ENCODE results near the gene BRDT. TPM values are rescaled to one million over a fixed set of nuclear protein-coding genes. Genes with fewer than 3 reads are reported as not detected.

Gene BRDT
- total and polyA plus RNA-seq, 12 donors: 0.06 TPM; not detected in 11

- intact Hi-C loops (cut with DNase I): loop anchor here in 2 of 10 donors (5.0 to 10.0 kb wide), 2 partner anchors 117 to 639 kb away; no protein-coding TSS in a partner anchor
- no peaks in the 10 kb centered on the region for H3K36me3 ChIP-seq
- no peaks in the 10 kb centered on the region for H3K9me3 ChIP-seq
- H3K27ac ChIP-seq: peak overlapping the region in 1 of 10 donors; percentile 45
- H3K27me3 ChIP-seq: no peaks in the 10 kb centered on the region
- peaks cover 0 to 8% (median 2%) of the 10 kb centered on the region in 9 donors for H3K4me1 ChIP-seq
- H3K4me3 ChIP-seq: no peak overlapping the region
- WGBS, 2 donors: 66 to 76% methylated on average over 2 of the region's 2 CpGs
- peak in 1 of 8 donors; percentile 16 for ATAC-seq
- TF ChIP-seq CTCF (IDR thresholded peaks at IDR 0.05): no peak
- DNase-seq: no peak
Observed at GRCh38 chr1:91924146-91924545, 25.1 kb upstream of the BRDT start.

GRCh38 chr1:91925644-91926435 is 23.4 kb upstream of the BRDT start:
- TF ChIP-seq CTCF (IDR thresholded peaks at IDR 0.05): no peak
- H3K27ac ChIP-seq: no peak overlapping the region
- no peak for ATAC-seq
- 89 to 92% methylated on average over 4 of the region's 4 CpGs for WGBS, 2 donors
- H3K4me1 ChIP-seq: peaks cover 0 to 10% (median 3%) of the 10 kb centered on the region in 9 donors
- intact Hi-C loops (cut with DNase I): loop anchor here (2.0 to 10.0 kb wide), 4 partner anchors 413 to 644 kb away; no protein-coding TSS in a partner anchor
- H3K9me3 ChIP-seq: no peaks in the 10 kb centered on the region
- H3K36me3 ChIP-seq: no peaks in the 10 kb centered on the region
- H3K4me3 ChIP-seq: no peak overlapping the region
- no peaks in the 10 kb centered on the region for H3K27me3 ChIP-seq
- DNase-seq: no peak

- Histone ChIP-seq H3K27ac (no peak overlapping the region), H3K27me3 (no peaks in the 10 kb centered on the region), H3K36me3 (no peaks in the 10 kb centered on the region), H3K9me3 (no peaks in the 10 kb centered on the region), H3K4me3 (no peak overlapping the region), H3K4me1 (peaks cover 0 to 10% (median 3%) of the 10 kb centered on the region in 9 donors)
- no peak for ATAC-seq
- DNase-seq: no peak
- intact Hi-C loops (cut with DNase I): loop anchor here in 9 of 10 donors (2.0 to 10.0 kb wide), 4 partner anchors 416 to 646 kb away; no protein-coding TSS in a partner anchor
- 98 to 99% methylated on average over 2 of the region's 2 CpGs for whole genome bisulfite sequencing, 2 donors
- no peak for TF ChIP-seq CTCF (IDR thresholded peaks at IDR 0.05)
Observed at GRCh38 chr1:91928026-91928425, 21.2 kb upstream of the BRDT start.

- Histone ChIP-seq H3K27me3 (no peaks in the 10 kb centered on the region), H3K4me1 (peaks cover 0 to 8% (median 3%) of the 10 kb centered on the region in 9 donors), H3K27ac (no peak overlapping the region), H3K36me3 (no peaks in the 10 kb centered on the region), H3K9me3 (no peaks in the 10 kb centered on the region), H3K4me3 (no peak overlapping the region)
- DNase-seq (peak in 1 of 2 donors; percentile 23), ATAC-seq (peak in 2 of 8 donors; percentile 43 to 70)
- intact Hi-C loops (cut with DNase I): loop anchor here in 9 of 10 donors (2.0 to 10.0 kb wide), 4 partner anchors 417 to 647 kb away; no protein-coding TSS in a partner anchor
- TF ChIP-seq CTCF (IDR thresholded peaks at IDR 0.05): no peak
- WGBS, 2 donors: 13 to 14% methylated on average over 2 of the region's 2 CpGs
Observed at GRCh38 chr1:91929250-91929649, 20.0 kb upstream of the BRDT start.

Data from heart right ventricle (tissue), 16 donors.